NT2/D1 (cell line): ENCODE data around the gene TSR1.

Experiments
- DNase-seq: peaks from one replicate; pipeline ENCODE4 v3.0.0-alpha.2; 2011; ENCODE audit warnings: low read depth, low spot score
- H3K27me3 ChIP-seq: 2 replicates; pipeline ENCODE4 v1.6.0; 2011; ENCODE audit warnings: mild to moderate bottlenecking; ENCODE audit not compliant: insufficient read length, insufficient read depth
- H3K36me3 ChIP-seq: 2 replicates; pipeline ENCODE4 v1.6.1; 2011; ENCODE audit warnings: mild to moderate bottlenecking, low read length, mixed read lengths; ENCODE audit not compliant: insufficient read depth, insufficient read length
- H3K4me1 ChIP-seq: 2 replicates; pipeline ENCODE4 v1.5.1; 2011; ENCODE audit not compliant: insufficient read depth, insufficient read length
- H3K4me3 ChIP-seq: 2 replicates; pipeline ENCODE4 v1.5.1; 2011; ENCODE audit warnings: low read depth; ENCODE audit not compliant: insufficient read length
- H3K9ac ChIP-seq: 2 replicates; pipeline ENCODE4 v1.6.0; 2011; ENCODE audit warnings: low read depth; ENCODE audit not compliant: insufficient read length
- H3K9me3 ChIP-seq: 2 replicates; pipeline ENCODE4 v1.5.1; 2011; ENCODE audit warnings: mild to moderate bottlenecking, low read length; ENCODE audit not compliant: insufficient read depth
- SUZ12 ChIP-seq: IDR thresholded peaks from 2 replicates; pipeline ENCODE4 v1.6.1; 2011; ENCODE audit not compliant: insufficient read length, insufficient read depth; ENCODE audit errors: extremely low read depth
- YY1 ChIP-seq: IDR thresholded peaks from 2 replicates; pipeline ENCODE4 v1.6.1; 2011; ENCODE audit not compliant: insufficient read length, insufficient read depth
- ZNF274 ChIP-seq: IDR thresholded peaks from 2 replicates; pipeline ENCODE4 v1.6.1; 2011; ENCODE audit warnings: mild to moderate bottlenecking, low read depth, low read length

The TSR1 gene

DNA sequence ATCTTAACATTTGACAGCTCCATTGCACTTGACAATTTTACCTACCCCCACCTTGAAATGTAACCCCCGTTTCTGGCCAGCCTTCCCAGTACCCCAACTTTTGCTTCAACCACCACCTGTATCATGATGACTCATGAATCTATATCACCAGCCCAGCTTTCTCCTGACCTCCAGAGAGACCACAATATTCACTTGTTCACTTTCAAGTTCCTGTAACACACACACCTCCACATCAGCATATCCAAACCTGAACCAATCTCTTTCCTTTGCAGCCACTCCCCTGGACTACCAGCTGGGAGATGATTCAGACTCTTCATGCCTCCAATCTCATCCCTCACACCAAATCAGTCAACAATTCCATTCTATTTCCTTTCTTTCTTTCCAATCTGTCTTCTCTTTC, 40.7 kb downstream of the TSR1 start:
- no peak for DNase-seq
- no peaks in the 10 kb centered on the region for H3K27me3 ChIP-seq
- TF ChIP-seq YY1 (no peak), ZNF274 (no peak), SUZ12 (no peak)
- H3K4me1 ChIP-seq = no peaks in the 10 kb centered on the region
- peaks cover 83% of the 10 kb centered on the region for H3K36me3 ChIP-seq
- H3K9me3 ChIP-seq = no peaks in the 10 kb centered on the region
- no peak overlapping the region for H3K4me3 ChIP-seq
- H3K9ac ChIP-seq = no peak overlapping the region

DNA sequence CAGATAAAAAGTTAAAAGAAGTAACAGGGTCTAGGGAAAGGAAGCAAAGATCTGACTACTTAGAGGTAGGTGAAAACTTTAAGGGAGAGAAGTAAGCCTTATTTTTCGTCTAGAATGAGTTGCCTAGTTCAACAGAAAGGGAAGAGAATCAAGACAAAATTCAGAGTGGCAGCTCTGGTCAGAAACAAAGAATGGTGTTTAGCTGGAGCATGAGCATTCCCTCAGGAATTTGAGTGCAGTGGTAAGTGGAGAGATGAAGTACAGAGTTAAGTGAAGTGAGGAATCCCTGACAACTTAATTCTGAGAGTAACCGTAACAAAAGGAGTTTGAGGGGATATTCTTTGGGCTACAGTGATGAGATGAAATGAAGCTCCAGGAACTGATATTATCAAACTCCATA, 44.2 kb downstream of the TSR1 start:
- TF ChIP-seq YY1 (no peak), SUZ12 (no peak), ZNF274 (no peak)
- peaks cover 74% of the 10 kb centered on the region for H3K36me3 ChIP-seq
- no peak overlapping the region for H3K9ac ChIP-seq
- no peaks in the 10 kb centered on the region for H3K27me3 ChIP-seq
- no peaks in the 10 kb centered on the region for H3K9me3 ChIP-seq
- no peaks in the 10 kb centered on the region for H3K4me1 ChIP-seq
- no peak overlapping the region for H3K4me3 ChIP-seq
- no peak for DNase-seq

DNA sequence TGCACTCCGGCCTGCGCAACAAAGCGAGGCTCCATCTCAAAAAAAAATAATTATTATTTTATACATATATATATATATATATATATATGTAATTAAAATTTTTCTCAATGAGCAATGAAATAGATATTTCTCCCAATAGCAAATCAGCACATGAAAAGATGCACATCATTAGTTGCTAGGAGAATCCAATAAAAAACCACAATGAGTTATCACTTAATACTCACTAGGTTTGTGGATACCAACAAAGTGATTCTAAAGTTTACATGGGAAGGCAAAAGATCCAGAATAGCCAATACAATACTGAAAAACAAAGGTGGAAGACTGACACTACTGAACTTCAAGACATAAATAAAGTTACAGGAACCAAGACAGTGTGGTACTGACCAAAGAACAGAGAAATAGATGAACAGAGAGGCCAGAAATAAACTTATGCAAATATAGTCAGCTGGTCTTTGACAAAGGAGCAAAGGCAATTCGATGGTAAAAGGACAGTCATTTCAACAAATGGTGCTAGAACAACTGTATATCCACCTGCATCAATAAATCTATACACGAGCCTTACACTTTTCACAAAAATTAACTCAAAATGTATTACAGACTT, 46.3 kb downstream of the TSR1 start:
- Histone ChIP-seq H3K9me3 (no peaks in the 10 kb centered on the region), H3K36me3 (peaks cover 58% of the 10 kb centered on the region), H3K27me3 (no peaks in the 10 kb centered on the region), H3K9ac (no peak overlapping the region), H3K4me3 (no peak overlapping the region), H3K4me1 (no peaks in the 10 kb centered on the region)
- no peak for DNase-seq
- no peak for TF ChIP-seq ZNF274
- no peak for TF ChIP-seq SUZ12
- TF ChIP-seq YY1 = no peak

DNA sequence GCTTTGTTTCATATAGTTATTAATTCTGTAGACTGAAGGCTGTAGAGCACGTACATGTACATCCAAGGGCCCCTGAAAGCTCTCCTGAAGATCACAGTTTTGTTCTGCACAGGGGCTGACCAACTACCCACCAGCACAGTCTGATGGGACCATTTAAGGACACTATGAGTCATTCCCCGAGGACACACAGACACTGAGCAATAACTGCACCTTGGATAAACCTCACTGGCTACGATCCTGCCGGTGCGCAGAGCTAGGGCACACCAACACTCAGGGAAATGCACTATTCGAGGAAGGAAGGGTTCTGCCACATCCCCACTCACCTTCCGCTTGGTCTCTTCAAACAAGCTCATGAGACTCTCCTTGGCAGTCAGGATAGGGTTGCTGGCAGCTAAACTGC, 53.0 kb downstream of the TSR1 start:
- Histone ChIP-seq H3K9me3 (no peaks in the 10 kb centered on the region), H3K9ac (no peak overlapping the region), H3K4me3 (no peak overlapping the region), H3K36me3 (peaks cover 66% of the 10 kb centered on the region), H3K4me1 (no peaks in the 10 kb centered on the region), H3K27me3 (no peaks in the 10 kb centered on the region)
- TF ChIP-seq YY1 = no peak
- TF ChIP-seq SUZ12 = no peak
- TF ChIP-seq ZNF274 = no peak
- DNase-seq = no peak

DNA sequence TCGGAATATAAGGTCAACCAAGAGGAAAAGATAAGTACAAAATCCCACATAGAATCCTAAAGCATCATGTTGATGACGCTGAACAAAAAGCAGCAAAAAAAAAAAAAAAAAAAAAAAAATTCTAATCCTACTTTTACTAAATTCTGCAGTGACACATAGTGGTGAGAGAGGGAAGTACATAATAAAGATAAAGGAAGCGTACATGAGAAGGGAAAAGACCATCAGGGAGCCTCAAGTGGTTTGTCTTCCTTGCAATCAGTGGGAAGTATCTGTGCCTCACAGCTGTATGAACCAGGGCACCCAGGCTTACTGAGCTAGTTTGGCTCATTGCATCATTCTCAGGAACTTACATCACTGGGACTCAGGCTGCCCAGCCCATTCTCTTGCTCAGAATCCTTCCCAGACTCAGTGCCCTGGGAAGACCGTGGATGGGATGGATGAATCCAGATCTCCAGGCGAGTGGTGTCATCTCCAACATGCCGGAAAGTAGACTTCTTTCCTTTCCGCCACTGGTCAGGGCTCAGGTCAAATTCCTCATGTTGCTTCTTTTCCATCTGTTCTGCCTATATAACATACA, 53.9 kb downstream of the TSR1 start:
- no peaks in the 10 kb centered on the region for H3K9me3 ChIP-seq
- H3K27me3 ChIP-seq = no peaks in the 10 kb centered on the region
- H3K4me3 ChIP-seq = no peak overlapping the region
- H3K9ac ChIP-seq = no peak overlapping the region
- peaks cover 67% of the 10 kb centered on the region for H3K36me3 ChIP-seq
- DNase-seq = no peak
- H3K4me1 ChIP-seq = no peaks in the 10 kb centered on the region
- TF ChIP-seq YY1 (no peak), ZNF274 (no peak), SUZ12 (no peak)

DNA sequence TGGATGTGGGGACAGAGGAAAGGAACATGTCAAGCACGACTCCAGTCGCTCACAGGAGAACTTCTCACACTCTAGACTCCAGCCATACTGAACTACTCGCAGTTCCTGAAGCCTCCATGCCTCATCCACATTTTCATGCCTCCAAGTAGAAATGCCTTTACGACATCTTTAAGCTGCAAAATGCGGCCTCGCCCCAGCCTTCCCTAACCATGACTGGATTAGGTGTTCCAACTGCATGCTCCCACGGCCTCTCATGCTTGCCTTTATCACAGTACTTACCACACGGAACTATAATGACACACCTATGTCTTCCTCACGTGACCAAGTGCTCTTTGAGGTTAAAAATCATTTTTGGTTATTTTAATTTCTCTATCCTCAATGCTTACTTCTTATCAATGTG, 56.5 kb downstream of the TSR1 start:
- Histone ChIP-seq H3K36me3 (peaks cover 68% of the 10 kb centered on the region), H3K9ac (no peak overlapping the region)
- TF ChIP-seq ZNF274 (no peak), YY1 (no peak), SUZ12 (no peak)

DNA sequence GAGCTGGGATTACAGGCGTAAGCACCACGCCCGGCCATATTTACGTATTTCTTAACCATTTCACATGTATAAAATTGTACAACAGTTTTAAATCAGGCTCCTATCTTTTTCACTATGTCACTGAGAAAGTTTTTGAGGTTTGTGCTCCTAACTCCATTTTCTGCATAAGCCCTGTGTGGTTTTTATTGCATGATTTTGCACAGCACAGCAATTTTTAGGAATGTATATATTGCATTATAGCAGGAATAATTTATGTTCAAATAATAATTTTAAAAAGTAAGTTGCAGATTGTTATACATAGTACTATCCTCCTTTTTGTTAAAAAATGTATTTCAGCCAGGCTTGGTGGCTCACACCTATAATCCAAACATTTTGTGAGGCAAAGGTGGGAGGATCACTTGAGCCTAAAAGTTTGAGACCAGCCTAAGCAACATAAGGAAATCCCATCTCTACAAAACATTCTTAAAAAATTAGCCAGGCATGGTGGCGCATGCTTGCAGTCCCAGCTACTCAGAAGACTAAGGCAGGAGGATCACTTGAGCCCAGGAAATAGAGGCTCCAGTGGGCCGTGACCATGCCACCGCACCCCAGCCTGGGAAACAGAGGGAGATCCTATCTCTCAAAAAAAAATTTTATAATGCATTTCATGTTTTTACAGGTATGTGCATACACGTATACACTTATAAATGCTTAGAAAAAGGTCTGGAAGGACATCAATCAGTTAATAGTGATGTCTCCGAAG, 58.7 kb downstream of the TSR1 start:
- H3K36me3 ChIP-seq = peaks cover 50% of the 10 kb centered on the region

More for the DNA sequence above, 56.5 kb downstream of the TSR1 start:
- H3K4me3 ChIP-seq = no peak overlapping the region
- H3K27me3 ChIP-seq = no peaks in the 10 kb centered on the region
- no peaks in the 10 kb centered on the region for H3K9me3 ChIP-seq
- H3K4me1 ChIP-seq = no peaks in the 10 kb centered on the region
- no peak for DNase-seq

More for the DNA sequence above, 58.7 kb downstream of the TSR1 start:
- DNase-seq = no peak
- TF ChIP-seq ZNF274 (no peak), SUZ12 (no peak), YY1 (no peak)
- no peak overlapping the region for H3K9ac ChIP-seq
- no peaks in the 10 kb centered on the region for H3K9me3 ChIP-seq
- no peaks in the 10 kb centered on the region for H3K4me1 ChIP-seq
- no peaks in the 10 kb centered on the region for H3K27me3 ChIP-seq
- no peak overlapping the region for H3K4me3 ChIP-seq
